Measurements from ENCODE around the gene COBL.

COBL gene

DNA sequence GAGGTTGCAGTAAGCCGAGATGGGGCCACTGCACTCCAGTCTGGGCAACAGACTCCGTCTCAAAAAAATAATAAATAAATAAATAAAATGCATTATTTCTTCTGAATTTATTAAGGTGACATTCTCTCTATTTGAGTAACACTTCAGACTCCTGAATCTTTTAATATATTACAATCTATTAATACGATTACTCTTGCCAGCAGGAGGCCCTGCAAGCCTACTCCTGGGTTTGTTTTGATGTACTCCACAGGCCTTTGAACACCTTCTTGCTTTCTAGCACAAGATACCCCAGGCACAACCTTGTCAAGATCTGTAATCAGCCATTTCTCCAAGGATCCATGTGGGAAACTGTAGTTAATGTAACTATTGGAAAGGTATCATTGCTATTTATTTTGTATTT is 63.5 kb downstream of the COBL start:
- no peak for DNase-seq (ENCODE audit: extremely low read depth, low read depth)
- TF ChIP-seq CTCF (IDR thresholded peaks at IDR 0.05; ENCODE audit: low read depth, low read length, missing control alignments): no peak
- H3K4me3 ChIP-seq (replicated peaks; ENCODE audit: low read depth, low read length): no peak overlapping the region

DNA sequence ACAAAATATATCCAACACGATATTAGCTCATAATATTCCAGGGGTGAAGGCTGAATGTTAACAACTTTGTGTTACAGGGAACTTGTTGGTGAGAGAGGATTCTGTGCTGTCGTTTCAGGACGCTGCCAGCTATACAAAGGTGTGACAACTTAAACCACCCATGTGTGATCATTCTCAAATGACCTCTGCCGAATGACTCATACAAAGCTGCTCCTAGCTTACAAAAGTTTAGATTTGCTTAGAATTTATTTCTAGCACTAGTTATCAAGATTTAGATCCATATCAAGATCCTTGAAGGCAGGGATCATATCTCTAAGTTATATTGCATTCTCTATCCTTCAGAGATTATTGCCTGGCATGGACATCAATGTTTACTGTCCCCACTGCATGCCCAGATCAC is 65.3 kb downstream of the COBL start:
- no peak for TF ChIP-seq CTCF (IDR thresholded peaks at IDR 0.05; ENCODE audit: low read depth, low read length, missing control alignments)
- H3K4me3 ChIP-seq (replicated peaks; ENCODE audit: low read depth, low read length): no peak overlapping the region
- no peak for DNase-seq (ENCODE audit: extremely low read depth, low read depth)

DNA sequence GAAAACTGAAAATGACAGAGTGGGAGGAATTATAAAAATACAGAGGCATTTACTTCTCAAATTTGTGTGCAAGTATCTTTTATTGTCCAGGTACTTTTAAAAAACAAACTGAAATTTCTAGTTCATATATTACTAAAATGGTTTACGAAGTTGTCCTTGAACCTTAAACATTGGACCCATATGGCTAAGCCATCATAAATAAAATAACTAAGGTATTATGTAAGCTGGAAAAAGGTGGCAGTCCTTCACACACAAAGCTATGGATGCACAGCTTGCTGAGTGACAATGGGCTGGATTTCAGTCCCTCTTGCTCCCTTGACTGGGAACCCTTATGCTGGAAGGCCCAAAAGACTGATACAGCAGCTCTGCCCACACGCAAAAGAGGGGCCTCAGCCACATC is 66.1 kb downstream of the COBL start:
- H3K4me3 ChIP-seq (replicated peaks; ENCODE audit: low read depth, low read length): no peak overlapping the region
- no peak for DNase-seq (ENCODE audit: extremely low read depth, low read depth)
- TF ChIP-seq CTCF (IDR thresholded peaks at IDR 0.05; ENCODE audit: low read depth, low read length, missing control alignments): no peak

GRCh38 chr7:51249991-51250390 is 66.6 kb downstream of the COBL start:
- H3K4me3 ChIP-seq (replicated peaks; ENCODE audit: low read depth, low read length): no peak overlapping the region
- DNase-seq (ENCODE audit: extremely low read depth, low read depth): no peak
- no peak for TF ChIP-seq CTCF (IDR thresholded peaks at IDR 0.05; ENCODE audit: low read depth, low read length, missing control alignments)

DNA sequence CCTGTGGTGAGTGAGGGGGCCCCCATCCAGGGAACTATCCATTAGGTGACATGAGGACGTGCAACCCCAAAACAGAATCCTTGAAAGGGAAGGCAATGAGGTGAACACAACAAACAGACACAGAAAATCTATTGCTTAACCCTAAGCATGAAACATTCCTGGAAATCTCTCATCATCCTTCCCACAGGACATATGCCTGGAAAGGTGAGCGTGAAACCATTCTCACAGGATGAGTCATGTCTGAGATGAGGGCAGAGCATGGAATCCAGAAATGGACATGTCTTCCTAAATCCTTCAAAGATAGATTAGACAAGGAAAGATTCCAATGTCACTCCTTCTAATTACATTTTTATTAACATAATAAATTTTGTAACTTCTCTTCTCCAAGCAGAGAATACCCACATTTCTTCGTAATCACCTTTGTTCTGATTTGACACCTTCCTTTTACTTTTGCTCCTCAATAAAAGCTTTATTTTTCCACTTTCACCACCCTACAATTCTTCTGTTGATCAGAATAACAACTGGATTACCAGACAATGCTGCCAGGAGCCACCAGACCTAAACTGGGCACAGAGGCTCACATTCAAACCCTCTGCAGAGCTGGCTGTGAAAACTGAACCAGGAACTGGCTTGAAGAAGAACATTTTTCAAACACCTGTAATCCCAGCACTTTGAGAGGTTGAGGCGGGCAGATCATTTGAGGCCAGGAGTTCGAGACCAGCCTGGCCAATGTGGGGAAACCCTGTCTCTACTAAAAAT is 67.2 kb downstream of the COBL start:
- DNase-seq (ENCODE audit: extremely low read depth, low read depth): no peak
- H3K4me3 ChIP-seq (replicated peaks; ENCODE audit: low read depth, low read length): no peak overlapping the region
- no peak for TF ChIP-seq CTCF (IDR thresholded peaks at IDR 0.05; ENCODE audit: low read depth, low read length, missing control alignments)

DNA sequence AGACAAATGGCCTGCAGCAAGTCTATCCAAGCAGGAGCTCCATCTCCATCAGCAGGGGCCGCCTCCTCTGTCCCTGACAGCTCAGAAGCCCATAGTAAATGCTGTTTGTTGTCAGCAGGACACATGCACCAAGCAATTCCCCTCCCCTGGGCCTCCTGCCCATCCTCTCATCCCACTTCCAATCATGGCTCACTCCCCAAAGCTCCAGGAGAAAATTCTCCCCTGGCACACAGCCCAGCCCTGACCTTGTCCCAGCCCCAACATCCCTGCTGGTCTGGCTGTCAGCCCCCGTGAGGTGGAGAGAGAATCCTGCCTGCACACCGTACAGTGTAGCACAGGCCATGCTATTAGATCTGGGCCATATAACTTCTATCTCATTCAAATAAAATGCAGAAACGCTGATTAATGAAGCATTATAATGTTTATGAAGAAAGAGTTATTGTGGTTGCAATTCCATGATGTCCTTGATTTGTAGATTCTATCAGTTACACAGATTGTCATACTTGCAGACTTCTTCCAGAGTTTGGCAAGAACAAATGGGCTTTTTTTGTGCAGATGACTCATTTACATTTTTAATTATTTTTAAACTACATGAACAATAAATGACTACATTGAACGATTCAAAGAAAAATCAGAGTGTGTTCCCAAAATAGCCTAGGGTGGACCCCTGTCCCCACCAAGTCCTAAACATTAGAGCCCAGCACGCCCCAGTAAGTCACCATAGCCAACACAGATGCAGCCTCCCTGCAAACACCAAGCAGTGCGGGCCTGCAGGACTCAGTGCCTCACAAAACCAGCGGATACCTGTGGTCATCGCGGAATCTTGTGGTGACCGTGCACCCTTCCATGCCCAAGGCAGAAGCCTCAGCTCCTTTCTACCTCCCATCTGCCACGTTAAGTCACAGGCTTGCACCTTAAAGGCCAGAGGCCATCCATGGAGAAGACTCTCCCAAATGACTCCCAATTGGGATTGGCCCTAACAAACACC is 70.1 kb downstream of the COBL start:
- no peak for TF ChIP-seq CTCF (IDR thresholded peaks at IDR 0.05; ENCODE audit: low read depth, low read length, missing control alignments)
- no peak for DNase-seq (ENCODE audit: extremely low read depth, low read depth)
- H3K4me3 ChIP-seq (replicated peaks; ENCODE audit: low read depth, low read length): no peak overlapping the region

Measured in HFF-Myc (cell line).